EH (cell line): Measurements from ENCODE around the gene UBXN6.

ENCODE experiments used
- DNase-seq: peaks from one replicate; pipeline ENCODE4 v3.0.0-alpha.2; 2015; ENCODE audit warnings: low read depth

Gene UBXN6

GRCh38 chr19:4409123-4409933 lies 48.3 kb downstream of the UBXN6 start:
- no peak for DNase-seq

GRCh38 chr19:4406626-4407025 lies 51.0 kb downstream of the UBXN6 start:
- DNase-seq, result no peak

DNA sequence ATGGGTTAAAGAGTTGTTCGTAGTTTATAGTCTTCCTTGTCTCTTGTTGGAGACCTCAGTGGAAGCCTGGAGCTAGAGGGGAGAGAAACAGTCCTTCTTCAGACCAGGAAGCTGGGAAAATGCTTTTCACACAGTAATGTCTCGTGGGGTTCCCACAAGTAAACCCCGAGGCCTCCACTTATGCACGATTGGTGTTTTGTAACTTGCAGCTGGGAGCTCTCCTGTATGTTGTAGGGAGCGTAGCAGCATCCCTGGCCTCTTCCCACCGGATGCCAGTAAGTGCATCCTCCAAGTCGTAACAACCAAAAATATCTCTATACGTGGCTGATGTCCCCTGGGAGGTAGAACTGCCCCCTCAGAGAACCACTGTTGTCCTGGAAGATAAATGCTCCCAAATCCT lies 51.6 kb downstream of the UBXN6 start:
- DNase-seq, result no peak

- DNase-seq, result peak; percentile 22
Observed at GRCh38 chr19:4403005-4403761, 54.4 kb downstream of the UBXN6 start.

DNA sequence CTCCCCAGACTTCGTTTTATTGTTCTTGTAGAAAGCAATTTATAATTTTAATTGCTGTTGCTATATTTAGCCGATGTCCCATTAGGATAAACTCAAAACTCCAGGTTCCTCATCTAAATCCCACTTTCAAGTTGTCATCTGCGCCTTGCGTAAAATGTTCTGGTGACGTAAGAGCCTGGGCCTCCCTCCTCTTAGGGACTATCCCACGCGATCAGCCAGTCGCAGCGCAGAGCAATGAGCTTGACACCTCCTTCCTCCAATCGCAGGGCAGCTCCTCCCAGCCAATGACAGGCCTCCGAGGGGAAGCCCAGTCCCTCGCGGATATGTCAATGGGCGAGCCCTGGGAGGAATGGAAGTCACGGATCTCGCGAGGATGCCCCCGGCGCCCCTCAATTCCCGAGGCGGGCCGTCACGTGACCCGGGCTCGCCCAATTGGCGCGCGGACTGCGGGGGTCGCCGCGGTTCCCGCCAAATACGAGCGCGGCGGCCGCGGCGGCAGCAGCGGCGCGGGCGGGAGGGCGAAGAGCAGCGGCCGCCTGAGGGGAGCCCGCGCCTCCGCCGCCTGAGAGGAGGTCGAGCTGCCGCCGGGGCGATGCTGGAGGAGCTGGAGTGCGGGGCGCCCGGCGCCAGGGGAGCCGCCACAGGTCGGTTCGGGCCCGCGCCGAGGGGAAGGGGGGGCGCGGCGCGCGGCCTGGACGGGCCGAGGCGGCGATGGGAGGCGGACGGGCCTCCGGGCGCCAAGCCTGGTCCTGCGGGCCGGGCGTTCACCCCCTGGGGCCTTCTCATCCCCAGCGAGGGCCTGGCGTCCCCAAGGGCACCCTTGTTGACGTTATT lies 55.2 kb downstream of the UBXN6 start, which contains the start of gene CHAF1A:
TSS of gene CHAF1A (plus strand) at position 470 of the 834 bp plus-strand sequence. CDS start at position 593, 123 bp downstream.
- peak; percentile 100 for DNase-seq

- no peak for DNase-seq
Observed at GRCh38 chr19:4401769-4402170, 55.8 kb downstream of the UBXN6 start.

DNA sequence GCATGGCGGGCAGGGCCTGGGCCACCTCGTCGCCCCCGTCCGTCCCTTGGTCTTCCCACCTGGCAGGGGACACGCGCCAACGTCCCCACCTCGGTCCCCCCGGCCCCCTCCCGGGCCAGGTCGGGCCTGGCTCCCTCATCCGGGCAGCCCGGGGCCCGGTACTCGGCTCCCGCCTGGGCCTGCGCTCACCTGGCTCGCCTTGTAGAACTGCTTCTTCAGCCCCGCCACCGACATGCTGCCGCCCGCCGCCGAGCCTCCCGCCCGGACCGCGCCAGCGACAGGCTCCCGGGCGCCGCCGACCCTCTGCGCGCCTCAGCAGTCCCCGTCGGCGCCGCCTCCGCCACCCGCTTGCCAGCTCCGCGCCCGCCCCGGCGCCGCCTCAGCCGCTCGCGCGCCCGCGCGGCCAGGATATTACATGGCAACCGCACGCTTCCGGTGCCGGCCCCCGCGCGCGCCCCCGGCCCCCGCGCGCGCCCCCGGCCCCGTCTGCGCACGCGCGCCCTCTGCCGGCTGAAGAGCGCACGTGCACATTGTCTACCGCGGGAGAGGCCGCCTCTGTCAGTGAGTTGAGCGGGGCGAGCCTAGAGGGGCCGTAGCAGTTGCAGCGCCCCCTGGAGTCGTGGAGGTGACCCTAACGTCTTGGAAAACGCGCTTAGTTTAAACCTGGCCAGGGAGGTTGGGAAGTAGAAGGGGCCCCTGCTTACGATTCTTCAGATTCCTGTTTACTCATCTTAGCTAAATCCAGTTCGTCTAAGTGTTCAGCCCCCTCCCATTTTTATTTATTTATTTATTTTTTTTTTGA lies 57.3 kb downstream of the UBXN6 start, which contains the start of gene SH3GL1:
TSS of gene SH3GL1 (minus strand) at position 413 of the 802 bp plus-strand sequence. CDS start at position 234, 179 bp downstream.
- DNase-seq, result peak; percentile 85

GRCh38 chr19:4399812-4400134 lies 57.8 kb downstream of the UBXN6 start:
- peak; percentile 40 for DNase-seq

DNA sequence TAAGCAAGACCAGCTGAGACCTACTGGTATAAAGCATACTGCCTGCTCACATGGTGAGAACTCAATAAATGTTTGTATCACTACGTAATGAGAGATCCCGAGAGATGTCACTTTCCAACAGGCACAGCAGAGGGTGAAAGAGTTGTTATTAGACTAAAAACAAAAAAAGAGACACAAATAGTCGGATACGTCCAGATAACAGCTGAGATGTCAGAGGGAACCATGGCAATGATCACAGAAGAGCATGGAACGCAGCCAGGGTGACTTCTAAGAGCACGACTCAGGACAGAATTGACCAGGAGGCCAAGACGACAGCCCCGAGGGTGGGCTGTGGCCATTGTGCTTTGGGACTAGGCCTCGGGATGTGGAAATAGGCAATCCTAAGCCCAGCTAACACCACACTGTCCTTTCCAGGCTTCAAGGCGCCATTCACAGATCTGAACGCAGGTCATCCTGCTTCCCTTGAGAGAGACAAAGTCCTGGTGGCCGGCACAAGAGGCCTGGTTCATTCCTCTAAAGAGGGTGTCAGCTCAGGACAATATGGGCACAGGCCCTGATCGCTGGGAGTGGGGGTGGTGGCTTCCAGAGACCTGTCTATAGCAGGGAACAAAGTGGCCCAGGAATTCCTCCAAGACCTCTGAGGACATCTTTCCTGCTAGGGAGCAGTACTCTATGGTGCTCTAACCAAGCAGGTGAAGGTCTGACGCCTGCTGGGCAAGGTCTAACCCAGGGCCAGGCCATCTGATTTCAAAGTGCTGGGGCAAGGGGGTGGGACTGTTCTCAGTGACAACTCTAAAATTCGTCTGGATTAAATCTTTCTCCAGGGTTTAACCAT lies 60.4 kb downstream of the UBXN6 start:
- DNase-seq, result no peak
